Uterus (tissue), 2 donors: ENCODE data around the gene ANKRD40.

Source experiments
- CTCF ChIP-seq, 4 experiments: fragments of 200-600 bp in 2 of 4; fragments of 450-650 bp in 2 of 4; sonication (generic) in 2 of 4; IDR thresholded peaks; one replicate each; pipeline ENCODE4 v1.5.1; 2016 to 2019; ENCODE audit warnings: antibody characterized with exemption in 4 of 4, mild to moderate bottlenecking in 2 of 4, moderate library complexity in 1 of 4
- POLR2A ChIP-seq, 2 donors: fragments of 450-650 bp; IDR thresholded peaks; one replicate each; pipeline ENCODE4 v1.6.1; 2016; ENCODE audit warnings: antibody characterized with exemption in 2 of 2, mild to moderate bottlenecking in 1 of 2, moderate library complexity in 1 of 2

GRCh38 chr17:50692448-50693035, 15.2 kb downstream of the ANKRD40 start:
- TF ChIP-seq CTCF (IDR thresholded peaks at IDR 0.05) (no peak), POLR2A (IDR thresholded peaks at IDR 0.05) (no peak)
